Stimulated activated CD4-positive, alpha-beta T cell treated with anti-CD3 and anti-CD28 coated beads, TNF-alpha, amount 100 ng/mL, for 24 hours (primary cell): ENCODE data around the gene WNT3A.
"Not testable (repeated sequence)": the region's sequence is repeated elsewhere in the genome, so short reads cannot be mapped to it uniquely, and the experiment has no call there.

Experiments used
- DNase-seq, 3 experiments: peaks; one replicate each; pipeline ENCODE4 v3.0.0-alpha.2; 2020; ENCODE audit warnings: low read depth in 3 of 3

Gene WNT3A, protein sequence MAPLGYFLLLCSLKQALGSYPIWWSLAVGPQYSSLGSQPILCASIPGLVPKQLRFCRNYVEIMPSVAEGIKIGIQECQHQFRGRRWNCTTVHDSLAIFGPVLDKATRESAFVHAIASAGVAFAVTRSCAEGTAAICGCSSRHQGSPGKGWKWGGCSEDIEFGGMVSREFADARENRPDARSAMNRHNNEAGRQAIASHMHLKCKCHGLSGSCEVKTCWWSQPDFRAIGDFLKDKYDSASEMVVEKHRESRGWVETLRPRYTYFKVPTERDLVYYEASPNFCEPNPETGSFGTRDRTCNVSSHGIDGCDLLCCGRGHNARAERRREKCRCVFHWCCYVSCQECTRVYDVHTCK

DNA sequence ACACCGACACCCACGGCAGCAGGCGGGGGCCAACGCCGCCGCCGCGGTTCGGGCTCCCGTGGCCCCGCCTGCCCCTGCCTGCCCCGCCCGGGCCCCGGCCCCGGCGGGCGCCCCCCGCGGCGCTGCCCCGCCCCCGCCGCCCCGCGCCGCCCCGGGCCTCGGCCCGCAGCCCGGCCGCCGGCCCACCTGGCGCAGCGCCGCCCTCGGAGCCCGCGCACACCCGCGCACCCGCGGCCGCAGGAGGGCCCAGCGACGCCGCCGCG is at the start of gene WNT3A:
WNT3A (plus strand) TSS at position 213 of the 263 bp plus-strand sequence. CDS start 131 bp downstream, outside the sequence.
- DNase-seq = no peak

DNA sequence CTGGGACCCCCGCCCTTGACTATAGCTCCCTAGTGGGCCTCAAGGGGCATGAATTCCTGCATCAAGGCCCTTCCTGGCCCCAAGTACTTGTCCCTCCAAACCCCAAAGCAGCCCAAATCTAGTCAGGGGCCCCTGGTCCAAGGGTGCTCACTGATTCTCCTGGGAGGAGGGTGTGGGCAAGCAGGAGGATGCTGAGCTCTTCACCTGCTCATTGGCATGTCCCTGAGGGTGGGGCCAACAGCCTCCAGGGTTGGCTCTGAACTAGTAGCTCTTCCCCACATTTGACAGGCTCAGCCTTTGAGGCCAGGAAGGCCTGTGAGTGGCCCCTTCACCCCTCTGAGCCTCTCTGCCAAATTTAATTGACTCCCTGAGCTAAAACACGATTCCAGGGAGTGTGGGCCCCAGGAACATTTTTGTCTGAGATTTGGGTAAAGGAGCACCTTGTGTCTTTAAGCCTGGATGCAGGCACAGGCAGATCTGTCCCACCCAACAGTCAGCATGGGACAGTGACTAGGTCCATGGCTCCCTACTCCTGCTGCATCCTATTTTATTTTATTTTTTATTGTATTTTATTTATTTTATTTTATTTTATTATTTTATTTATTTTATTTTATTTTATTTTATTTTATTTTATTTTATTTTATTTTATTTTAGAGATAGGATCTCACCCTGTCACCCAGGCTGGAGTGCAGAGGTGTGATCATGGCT is 48.0 kb upstream of the WNT3A start:
- no peak for DNase-seq

DNA sequence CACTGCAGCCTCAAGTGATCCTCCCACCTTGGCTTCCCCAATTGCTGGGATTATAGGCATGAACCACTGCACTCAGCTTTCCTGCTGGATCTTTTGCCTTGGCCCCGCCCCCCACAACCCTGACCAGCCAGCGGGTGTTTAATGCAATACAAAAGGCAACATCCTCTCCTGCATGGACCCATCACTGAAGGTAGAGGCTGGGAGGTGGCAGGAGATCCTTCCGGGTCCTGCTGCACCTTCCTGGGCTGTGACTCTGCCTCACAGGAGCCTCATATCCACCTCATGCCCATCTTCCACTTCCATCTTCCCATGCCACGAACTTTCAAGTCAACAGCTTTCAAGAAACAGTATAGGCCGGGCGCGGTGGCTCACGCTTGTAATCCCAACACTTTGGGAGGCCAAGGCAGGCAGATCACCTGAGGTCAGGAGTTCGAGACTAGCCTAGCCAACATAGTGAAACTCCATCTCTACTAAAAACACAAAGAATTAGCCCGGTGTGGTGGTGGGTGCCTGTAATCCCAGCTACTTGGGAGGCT is 47.4 kb upstream of the WNT3A start:
- no peak for DNase-seq

DNA sequence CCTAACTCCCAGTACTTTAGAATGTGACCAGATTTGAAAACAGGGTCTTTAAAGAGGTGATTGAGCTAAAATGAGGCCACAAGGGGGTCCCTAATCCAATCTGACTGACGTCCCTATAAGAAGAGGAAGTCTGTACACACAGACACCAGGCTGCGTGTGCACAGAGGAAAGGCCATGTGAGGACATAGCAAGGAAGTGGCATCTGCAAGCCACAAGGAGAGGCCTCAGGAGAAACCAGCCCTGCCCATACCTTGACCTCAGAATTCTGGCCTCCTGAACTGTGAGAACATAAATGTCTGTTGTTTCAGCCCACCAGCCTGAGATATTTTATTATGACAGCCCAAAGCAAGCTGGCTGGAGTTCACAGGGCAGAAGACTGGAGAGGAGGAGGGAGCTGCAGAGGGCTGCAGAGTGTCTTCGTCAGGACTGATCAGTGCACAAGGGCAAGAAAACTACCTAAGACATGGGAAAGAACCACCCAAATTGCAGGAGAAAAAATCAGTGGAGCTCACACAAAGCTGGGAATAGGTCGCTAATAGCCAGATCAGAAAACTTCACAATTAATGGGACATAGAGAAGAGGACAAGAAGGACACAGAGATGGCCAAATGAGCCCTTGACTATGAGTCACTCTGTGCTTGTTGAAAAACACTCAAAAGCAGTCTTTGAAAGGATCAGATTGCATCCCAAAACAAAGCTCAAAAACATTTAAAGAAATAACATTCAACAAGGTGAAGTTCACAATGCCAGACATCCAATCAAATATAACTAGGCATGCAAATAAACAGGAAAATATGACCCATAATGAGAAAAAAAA is 44.9 kb upstream of the WNT3A start:
- DNase-seq = no peak

DNA sequence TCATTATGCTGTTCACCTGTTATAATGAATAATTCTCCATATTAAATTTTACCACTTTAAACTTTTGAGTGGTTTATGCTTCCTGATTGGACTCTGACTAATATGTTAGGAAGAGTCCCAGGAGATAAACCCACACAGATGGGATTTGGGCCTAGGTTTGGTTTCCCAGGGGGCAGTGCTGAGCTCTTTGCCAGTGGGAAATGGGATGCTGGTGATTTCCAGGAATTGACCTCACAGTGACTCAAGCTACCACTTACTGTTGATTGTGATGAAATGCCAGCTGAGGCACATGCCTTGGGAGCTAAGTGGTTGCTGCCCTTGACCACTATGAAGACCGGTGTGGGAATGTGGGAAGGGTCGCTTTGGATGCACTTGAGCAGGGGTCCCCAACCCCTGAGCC is 40.1 kb upstream of the WNT3A start:
- DNase-seq = not testable (repeated sequence)

DNA sequence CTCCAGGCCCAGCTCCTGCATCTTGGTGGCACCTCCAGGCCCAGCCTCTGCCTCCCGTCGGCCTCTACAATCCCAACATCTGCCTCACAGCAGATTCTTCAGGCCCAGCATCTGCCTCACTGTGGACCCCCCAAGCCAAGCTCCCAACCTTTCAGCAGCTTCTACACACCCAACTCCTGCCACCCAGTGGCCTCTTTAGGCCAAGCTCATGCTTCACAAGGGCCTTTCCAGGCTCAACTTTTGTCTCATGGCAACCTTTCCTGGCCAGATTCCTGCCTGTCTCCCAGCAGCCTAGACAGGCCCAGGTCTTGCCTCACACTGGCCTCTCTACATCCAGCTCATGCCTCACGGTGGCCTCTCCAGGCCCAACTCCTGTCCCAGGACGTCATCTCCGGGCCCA is 39.0 kb upstream of the WNT3A start:
- DNase-seq = not testable (repeated sequence)

DNA sequence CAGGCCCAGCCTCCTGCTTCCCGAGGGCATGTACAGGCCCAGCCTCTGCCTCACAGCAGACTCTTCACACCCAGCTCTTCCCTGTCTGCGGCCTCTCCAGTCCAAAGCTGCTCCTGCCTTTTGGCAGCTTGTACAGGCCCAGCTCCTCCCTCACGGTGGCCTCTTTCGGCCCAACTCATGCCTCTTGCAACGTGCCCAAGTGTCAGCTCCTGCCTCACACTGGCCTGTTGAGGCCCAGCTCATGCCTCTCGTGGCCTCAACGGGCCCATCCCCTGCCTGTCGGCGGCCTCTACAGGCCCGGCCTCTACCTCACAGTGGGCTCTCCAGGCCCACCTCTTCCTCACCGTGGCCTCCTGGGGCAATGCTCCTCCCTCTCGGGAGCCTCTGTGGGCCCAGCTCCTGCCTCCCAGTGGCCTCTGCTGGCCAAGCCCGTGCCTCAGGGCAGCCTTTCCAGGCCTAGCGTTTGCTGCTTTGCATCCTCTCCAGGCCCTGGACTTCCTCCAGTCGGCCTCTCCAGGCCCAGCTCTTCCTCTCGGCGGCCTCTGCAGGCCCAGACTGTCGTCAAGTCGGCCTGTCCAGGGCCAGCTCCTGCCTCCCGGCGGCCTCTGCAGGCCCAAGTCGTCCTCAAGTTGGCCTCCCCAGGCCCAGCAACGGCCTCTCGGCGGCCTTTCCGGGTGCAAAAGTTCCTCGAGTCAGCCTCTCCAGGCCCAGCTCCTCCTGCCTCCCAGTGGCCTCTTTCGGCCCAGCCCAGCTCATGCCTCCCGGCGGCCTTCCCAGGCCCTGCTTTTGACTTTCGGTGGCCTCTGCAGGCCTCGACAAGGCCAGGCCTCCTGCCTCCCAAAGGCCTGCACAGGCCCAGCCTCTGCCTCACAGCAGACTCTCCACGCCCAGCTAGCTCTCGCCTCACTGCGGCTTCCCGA is 36.5 kb upstream of the WNT3A start:
- DNase-seq = not testable (repeated sequence)

DNA sequence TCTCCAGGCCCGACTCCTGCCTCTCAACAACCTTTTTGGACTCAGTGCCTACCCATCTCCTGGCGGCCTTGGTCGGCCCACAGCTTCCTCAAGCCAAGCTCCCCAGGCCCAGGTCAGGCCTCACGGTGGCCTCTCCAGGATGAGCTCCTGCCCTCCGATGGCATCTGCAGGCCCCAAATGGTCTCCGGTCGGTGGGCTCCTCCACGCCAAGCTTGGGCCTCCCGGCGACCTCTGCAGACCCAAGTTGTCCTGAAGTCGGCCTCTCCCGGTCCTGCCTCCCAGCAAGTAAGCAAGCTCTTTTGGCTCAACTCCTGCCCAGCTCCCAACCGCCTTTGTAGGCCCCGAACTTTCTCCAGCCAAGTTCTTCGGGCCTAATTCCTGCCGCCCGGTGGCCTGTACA is 35.6 kb upstream of the WNT3A start:
- not testable (repeated sequence) for DNase-seq

DNA sequence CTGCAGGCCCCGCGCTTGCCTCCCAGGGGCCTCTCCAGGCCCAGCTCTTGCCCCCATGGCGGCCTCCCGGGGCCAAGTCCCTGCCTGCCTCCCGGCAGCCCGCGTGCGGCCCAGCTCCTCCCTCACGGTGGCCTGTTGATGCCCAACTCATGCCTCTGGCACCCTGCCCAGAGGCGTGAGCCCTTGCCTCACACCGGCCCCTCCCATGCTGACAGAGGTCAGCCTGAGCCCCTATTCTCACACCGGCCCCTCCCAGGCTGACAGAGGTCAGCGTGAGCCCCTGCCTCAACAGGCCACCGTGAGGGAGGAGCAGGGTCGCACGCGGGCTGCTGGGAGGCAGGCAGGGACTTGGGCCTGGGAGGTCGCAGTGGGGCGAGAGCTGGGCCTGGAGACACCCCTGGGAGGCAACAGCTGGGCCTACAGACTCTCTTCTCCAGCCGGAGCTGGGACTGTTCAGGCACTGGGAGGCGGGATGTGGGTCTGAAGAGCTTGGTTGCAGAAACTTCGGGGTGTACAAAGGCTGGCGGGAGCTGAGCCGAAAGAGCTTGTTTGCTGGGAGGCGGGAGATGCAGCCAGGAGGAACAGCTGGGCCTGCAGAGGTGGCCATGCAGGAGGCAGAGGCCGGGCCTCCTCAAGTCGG is 35.0 kb upstream of the WNT3A start:
- DNase-seq = not testable (repeated sequence)

DNA sequence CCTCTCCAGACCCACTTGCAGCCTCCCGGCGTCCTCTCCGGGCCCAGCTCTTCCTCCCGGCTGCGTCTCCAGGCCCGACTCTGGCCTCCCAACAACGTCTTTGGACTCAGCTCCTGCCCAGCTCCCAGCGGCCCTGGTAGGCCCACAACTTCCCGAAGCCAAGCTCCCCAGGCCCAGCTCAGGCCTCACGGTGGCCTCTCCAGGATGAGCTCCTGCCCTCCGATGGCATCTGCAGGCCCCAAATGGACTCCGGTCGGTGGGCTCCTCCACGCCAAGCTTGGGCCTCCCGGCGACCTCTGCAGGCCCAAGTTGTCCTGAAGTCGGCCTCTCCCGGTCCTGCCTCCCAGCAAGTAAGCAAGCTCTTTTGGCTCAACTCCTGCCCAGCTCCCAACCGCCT is 34.5 kb upstream of the WNT3A start:
- DNase-seq = not testable (repeated sequence)

DNA sequence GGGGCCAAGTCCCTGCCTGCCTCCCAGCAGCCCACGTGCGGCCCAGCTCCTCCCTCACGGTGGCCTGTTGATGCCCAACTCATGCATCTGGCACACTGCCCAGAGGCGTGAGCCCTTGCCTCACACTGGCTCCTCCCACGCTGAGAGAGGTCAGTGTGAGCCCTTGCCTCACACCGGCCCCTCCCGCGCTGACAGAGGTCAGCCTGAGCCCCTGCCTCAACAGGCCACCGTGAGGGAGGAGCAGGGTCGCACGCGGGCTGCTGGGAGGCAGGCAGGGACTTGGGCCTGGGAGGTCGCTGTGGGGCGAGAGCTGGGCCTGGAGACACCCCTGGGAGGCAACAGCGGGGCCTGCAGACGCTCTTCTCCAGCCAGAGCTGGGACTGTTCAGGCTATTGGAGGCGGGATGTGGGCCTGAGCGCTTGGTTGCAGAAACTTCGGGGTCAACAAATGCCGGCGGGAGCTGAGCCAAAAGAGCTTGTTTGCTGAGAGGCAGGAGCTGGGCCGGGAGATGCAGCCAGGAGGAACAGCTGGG is 33.9 kb upstream of the WNT3A start:
- not testable (repeated sequence) for DNase-seq

DNA sequence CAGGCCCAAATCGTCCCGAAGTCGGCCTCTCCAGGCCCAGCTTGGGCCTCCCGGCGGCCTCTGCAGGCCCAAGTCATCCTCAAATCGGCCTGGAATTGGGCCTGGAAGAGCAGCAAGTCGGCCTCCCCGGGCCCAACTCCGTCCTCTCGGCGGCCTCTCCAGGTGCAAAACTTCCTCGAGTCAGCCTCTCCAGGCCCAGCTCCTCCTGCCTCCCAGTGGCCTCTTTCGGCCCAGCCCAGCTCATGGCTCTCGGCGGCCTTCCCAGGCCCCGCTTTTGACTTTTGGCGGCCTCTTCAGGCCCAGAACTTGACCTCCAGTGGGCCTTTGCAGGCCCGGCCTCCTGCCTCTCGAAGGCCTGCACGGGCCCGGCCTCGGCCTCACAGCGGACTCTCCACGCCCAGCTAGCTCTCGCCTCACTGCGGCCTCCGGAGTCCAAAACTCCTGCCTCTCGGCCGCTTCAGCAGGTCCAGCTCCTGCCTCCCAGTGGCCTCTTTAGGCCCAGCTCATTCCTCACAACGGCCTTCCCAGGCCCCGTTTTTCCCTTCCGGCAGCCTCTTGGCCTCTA is 33.0 kb upstream of the WNT3A start:
- not testable (repeated sequence) for DNase-seq

DNA sequence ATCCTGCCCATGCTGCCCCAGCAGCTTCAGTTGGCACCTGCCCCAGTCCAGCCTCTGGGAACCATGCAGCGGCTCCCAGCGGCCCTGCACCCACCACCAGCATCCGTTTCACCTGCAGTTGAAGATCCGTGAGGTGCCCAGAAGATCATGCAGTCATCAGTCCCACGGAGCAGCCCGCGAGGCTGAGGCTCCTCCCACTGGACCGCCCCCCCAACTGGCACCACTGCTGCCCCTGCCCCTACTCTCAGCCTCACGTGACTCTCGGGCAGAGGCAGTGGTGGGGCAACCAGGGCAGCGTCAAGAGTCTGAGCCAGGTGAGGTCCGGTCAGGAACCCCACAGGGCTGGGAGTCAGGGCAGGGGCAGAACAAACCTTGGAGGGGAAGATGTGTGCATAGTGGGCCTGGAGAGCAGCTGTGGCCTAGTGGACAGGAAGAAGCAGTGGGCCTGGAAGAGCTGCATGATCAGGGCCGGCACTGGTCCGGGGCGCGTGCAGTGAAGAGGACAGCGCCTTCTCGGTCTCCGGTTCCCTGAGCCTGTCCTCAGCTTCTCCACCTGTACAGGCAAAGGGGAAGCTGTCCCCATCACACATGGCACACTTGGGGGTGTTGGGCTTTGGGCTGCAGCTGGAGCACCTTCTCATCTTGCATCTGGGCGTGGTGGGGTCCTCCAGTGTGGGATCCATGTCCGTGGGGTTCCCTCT is 31.1 kb upstream of the WNT3A start:
- DNase-seq = not testable (repeated sequence)

DNA sequence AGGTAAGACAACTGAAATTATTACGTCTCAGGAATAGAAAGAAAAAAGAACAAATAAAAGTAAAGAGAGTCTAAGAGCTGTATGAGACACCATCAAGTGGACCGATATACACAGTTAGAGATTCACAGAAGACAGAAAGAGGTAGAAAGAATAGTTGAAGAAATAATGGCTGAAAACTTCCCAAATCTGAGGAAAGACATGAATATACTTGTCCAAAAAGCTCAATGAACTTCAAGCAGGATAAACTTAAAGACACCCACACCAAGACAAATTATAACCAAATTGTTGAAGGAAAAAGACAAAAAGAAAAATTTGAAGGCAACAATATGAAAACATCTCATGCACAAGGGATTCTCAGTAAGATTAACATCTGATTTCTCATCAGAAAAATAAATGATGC is 19.6 kb upstream of the WNT3A start:
- DNase-seq = no peak

DNA sequence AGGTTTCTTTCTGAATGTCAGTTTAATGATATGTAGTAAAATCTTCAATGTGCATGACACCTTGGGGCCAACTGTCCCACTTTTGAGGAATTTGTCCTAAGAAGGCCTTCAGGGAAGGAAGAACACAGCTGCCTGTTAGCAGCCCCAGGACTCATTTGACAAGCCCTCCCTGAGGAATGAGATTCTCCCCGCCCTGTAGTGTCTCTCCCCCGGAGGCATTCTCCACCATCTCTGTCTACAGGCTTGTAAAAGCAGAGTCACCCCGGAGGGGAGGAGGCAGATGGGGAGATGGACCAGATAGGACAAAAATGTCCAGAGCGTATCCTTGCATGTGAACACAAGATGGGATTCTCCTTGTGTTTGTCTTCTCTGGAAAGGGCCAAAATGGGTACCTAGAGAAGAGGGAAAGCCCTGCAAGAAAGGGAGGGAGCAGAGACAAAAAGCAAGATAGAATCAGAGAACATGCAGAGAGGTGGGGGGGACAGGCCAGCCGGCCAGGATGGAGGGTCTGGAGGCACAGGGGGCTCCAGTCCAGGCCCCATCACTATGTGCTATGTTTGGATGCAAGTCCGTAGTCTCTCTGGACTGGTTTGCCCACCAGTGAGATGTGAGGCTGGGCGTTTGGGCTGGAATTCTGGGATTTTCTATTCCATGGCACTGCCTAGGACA is 12.0 kb upstream of the WNT3A start:
- DNase-seq = no peak

DNA sequence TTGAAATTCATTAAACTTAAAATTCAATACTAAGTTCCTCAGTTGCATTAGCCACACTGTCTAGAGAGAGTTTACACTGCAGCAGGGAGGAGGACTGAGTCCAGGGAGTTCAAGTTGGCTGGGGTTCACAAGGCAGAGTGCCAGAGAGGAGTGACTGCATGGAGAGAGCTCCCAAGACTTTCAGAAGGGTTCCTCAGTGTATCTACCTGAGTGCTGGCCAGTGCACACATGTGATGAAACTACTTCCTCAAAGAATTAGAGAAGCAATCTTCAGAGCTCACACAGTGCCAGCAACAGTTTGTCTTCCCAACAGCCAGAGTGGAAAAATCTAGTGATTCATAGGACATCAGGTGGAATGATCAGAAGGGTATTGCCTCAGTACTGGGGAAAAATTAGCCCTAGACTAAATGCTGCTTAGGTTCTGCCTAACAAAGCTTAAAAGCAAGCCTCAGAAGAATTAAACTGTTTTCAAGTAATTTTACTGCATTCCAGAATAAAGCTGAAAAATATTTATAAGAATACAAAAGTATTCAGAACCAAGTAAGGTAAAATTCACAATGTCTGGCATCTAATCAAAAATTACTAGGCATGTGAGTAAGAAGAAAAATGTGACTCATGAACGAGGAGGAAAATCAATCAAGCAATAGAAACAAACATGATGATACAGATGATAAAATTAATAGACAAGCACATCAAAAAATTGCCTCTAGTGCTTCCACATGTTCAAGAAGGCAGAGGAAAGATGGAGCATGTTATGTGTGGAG is 10.4 kb upstream of the WNT3A start:
- DNase-seq = no peak

DNA sequence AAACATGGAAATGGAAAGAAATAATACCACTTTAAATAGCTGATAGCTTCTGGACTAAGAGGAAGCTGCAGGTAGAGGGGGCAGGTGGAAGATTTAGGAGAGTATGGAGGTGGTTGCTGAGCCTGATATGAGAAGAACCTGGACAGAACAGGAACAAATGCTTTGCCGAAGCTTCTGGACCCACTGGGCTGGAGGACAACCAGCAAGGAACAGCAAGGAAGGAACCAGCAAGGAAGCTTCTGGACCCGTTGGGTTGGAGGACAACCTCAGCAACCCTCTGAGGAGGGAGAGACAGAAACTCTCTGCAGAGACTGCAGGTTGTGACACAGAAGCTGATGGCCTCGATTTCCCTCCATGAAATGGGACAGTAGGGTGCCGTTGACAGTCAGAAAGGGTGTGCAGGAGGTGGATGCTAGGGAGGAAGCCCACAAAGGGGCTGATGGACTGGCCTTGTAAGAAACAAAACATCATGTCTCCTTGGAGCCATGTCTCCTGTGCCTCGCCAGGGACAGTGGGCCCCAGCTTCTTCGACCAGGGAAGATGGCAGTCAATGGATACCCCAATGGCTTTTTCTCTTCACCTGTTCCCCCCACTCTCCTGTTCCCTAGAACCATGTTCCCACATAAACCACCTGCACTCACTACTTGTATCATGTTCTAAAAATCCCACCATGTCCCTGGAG is 8.3 kb upstream of the WNT3A start:
- no peak for DNase-seq
